ENCODE data around the gene HELT.

HELT gene

DNA sequence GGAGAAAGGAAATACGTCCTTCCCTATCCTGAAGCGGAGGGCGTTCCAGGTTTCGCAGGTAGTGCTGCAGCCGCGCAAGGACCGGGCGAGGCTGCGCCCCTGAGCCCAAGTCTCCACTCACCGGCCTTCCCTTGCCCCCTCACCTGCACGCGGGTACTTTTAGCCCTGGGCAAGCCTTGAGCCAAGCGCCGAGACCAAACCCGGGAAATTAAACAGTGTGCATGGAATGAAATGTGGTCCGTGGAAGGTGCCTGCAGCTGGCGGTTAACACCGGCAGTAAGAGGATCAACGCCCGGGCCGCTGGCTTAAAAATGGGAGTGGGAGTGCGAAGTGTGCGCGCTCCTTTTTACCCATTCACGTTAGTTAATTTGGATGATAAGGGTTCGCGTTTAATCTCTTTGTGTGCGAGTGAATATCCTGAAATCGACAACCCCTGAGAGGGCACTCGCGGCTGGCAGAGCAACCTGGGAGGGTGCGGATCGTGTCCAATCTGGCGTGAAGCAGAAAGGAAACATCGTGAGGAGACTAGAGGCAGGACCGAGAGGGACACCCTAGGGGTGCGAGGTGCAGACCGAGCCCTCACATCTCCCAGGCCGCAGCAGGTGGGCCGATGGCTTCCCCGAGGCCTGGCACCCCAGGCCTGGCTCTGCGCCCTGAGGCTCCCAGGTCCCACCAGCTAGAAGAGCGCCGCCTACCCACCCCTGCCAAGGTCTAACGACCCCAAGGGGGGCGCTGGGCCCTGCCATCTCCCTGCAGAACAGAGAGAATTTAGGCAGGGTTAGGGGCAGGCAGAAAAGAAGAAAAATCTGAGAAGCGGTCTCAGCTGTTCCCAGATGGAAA is 2.0 kb upstream of the HELT start (continued):
- TF ChIP-seq, protein P1, sequence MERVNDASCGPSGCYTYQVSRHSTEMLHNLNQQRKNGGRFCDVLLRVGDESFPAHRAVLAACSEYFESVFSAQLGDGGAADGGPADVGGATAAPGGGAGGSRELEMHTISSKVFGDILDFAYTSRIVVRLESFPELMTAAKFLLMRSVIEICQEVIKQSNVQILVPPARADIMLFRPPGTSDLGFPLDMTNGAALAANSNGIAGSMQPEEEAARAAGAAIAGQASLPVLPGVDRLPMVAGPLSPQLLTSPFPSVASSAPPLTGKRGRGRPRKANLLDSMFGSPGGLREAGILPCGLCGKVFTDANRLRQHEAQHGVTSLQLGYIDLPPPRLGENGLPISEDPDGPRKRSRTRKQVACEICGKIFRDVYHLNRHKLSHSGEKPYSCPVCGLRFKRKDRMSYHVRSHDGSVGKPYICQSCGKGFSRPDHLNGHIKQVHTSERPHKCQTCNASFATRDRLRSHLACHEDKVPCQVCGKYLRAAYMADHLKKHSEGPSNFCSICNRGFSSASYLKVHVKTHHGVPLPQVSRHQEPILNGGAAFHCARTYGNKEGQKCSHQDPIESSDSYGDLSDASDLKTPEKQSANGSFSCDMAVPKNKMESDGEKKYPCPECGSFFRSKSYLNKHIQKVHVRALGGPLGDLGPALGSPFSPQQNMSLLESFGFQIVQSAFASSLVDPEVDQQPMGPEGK (CRISPR knock-in tag; IDR thresholded peaks at IDR 0.05; ENCODE audit: borderline replicate concordance): no peak
- TF ChIP-seq, protein P2, sequence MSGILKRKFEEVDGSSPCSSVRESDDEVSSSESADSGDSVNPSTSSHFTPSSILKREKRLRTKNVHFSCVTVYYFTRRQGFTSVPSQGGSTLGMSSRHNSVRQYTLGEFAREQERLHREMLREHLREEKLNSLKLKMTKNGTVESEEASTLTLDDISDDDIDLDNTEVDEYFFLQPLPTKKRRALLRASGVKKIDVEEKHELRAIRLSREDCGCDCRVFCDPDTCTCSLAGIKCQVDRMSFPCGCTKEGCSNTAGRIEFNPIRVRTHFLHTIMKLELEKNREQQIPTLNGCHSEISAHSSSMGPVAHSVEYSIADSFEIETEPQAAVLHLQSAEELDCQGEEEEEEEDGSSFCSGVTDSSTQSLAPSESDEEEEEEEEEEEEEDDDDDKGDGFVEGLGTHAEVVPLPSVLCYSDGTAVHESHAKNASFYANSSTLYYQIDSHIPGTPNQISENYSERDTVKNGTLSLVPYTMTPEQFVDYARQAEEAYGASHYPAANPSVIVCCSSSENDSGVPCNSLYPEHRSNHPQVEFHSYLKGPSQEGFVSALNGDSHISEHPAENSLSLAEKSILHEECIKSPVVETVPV (CRISPR knock-in tag; IDR thresholded peaks at IDR 0.05): no peak
- TF ChIP-seq TOX (CRISPR knock-in tag; IDR thresholded peaks at IDR 0.05; ENCODE audit: borderline replicate concordance) (no peak), BACH2 (CRISPR knock-in tag; IDR thresholded peaks at IDR 0.05; ENCODE audit: borderline replicate concordance) (no peak)

DNA sequence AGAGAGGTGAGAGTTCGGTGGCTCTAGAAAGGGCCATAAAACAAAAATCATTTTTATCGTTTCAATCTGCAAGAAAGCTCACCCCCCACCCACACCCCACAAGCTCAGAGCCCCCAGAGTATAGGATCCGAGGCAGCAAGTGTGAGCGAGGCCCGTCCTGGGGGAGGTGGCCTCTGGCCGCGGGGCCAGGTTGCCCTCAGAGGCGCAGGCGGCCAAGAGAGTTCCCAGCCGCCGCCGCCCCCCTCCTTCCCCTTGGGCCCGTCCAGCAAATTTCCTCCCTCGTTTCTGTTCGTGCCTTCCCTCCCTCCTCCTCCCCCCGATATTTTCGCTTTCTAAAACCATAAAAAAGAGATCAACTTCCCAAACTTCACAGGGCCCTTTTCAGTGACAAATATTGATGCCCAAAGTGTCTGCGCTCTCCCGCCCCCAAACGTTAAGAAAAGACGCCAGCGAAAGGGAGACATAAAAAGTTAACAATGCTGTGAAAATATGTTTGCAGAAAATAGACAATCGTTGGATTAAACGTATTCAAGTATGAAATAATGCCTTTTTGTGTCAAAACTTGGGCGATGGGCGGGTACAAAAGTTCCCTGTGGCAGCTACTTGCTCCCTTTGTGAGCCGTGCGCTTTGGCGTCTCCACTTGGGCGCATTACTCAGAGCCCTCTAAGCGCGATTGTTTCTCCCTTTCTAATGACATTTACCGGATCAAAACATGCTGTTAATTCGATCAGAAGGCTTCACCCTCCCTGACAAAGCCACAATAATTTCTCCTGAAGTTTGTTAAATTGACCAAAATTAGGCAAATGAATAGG is 1.1 kb upstream of the HELT start:
- TF ChIP-seq RARB (CRISPR knock-in tag; IDR thresholded peaks at IDR 0.05) (no peak), ESRRG (CRISPR knock-in tag; IDR thresholded peaks at IDR 0.05) (no peak), ZFP30 (CRISPR knock-in tag; IDR thresholded peaks at IDR 0.05) (no peak), ZFP3 (CRISPR knock-in tag; IDR thresholded peaks at IDR 0.05) (no peak), TOX (CRISPR knock-in tag; IDR thresholded peaks at IDR 0.05; ENCODE audit: borderline replicate concordance) (no peak), ARNTL (CRISPR knock-in tag; IDR thresholded peaks at IDR 0.05; ENCODE audit: borderline replicate concordance, low read depth) (no peak), ZNF565 (CRISPR knock-in tag; conservative IDR thresholded peaks at IDR 0.05; ENCODE audit: low read depth) (no peak), GLIS3 (CRISPR knock-in tag; IDR thresholded peaks at IDR 0.05) (no peak), BACH2 (CRISPR knock-in tag; IDR thresholded peaks at IDR 0.05; ENCODE audit: borderline replicate concordance) (no peak), PPARA (CRISPR knock-in tag; IDR thresholded peaks at IDR 0.05; ENCODE audit: borderline replicate concordance) (no peak), ISL1 (CRISPR knock-in tag; IDR thresholded peaks at IDR 0.05) (no peak), TCF4 (CRISPR knock-in tag; IDR thresholded peaks at IDR 0.05; ENCODE audit: borderline replicate concordance) (no peak), ZNF8 (CRISPR knock-in tag; IDR thresholded peaks at IDR 0.05) (no peak), ZNF70 (CRISPR knock-in tag; IDR thresholded peaks at IDR 0.05) (no peak)
- TF ChIP-seq, protein P3, sequence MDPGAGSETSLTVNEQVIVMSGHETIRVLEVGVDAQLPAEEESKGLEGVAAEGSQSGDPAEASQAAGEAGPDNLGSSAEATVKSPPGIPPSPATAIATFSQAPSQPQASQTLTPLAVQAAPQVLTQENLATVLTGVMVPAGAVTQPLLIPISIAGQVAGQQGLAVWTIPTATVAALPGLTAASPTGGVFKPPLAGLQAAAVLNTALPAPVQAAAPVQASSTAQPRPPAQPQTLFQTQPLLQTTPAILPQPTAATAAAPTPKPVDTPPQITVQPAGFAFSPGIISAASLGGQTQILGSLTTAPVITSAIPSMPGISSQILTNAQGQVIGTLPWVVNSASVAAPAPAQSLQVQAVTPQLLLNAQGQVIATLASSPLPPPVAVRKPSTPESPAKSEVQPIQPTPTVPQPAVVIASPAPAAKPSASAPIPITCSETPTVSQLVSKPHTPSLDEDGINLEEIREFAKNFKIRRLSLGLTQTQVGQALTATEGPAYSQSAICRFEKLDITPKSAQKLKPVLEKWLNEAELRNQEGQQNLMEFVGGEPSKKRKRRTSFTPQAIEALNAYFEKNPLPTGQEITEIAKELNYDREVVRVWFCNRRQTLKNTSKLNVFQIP (CRISPR knock-in tag; IDR thresholded peaks at IDR 0.05; ENCODE audit: borderline replicate concordance, low read depth): no peak
- TF ChIP-seq, protein P4, sequence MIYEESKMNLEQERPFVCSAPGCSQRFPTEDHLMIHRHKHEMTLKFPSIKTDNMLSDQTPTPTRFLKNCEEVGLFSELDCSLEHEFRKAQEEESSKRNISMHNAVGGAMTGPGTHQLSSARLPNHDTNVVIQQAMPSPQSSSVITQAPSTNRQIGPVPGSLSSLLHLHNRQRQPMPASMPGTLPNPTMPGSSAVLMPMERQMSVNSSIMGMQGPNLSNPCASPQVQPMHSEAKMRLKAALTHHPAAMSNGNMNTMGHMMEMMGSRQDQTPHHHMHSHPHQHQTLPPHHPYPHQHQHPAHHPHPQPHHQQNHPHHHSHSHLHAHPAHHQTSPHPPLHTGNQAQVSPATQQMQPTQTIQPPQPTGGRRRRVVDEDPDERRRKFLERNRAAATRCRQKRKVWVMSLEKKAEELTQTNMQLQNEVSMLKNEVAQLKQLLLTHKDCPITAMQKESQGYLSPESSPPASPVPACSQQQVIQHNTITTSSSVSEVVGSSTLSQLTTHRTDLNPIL (CRISPR knock-in tag; IDR thresholded peaks at IDR 0.05; ENCODE audit: low read depth): no peak
- TF ChIP-seq, protein P2 (CRISPR knock-in tag; IDR thresholded peaks at IDR 0.05): no peak
- TF ChIP-seq, protein P5, sequence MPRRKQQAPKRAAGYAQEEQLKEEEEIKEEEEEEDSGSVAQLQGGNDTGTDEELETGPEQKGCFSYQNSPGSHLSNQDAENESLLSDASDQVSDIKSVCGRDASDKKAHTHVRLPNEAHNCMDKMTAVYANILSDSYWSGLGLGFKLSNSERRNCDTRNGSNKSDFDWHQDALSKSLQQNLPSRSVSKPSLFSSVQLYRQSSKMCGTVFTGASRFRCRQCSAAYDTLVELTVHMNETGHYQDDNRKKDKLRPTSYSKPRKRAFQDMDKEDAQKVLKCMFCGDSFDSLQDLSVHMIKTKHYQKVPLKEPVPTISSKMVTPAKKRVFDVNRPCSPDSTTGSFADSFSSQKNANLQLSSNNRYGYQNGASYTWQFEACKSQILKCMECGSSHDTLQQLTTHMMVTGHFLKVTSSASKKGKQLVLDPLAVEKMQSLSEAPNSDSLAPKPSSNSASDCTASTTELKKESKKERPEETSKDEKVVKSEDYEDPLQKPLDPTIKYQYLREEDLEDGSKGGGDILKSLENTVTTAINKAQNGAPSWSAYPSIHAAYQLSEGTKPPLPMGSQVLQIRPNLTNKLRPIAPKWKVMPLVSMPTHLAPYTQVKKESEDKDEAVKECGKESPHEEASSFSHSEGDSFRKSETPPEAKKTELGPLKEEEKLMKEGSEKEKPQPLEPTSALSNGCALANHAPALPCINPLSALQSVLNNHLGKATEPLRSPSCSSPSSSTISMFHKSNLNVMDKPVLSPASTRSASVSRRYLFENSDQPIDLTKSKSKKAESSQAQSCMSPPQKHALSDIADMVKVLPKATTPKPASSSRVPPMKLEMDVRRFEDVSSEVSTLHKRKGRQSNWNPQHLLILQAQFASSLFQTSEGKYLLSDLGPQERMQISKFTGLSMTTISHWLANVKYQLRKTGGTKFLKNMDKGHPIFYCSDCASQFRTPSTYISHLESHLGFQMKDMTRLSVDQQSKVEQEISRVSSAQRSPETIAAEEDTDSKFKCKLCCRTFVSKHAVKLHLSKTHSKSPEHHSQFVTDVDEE (CRISPR knock-in tag; IDR thresholded peaks at IDR 0.05): no peak
- ATAC-seq: no peak
